Measurements from ENCODE around the gene ETS2. TPM values are rescaled to one million over a fixed set of nuclear protein-coding genes. Genes with fewer than 3 reads are reported as not detected.

ETS2 gene
- total and polyA plus RNA-seq, 2 of the 8 experiments (the other 6 are each of a cell fraction or from before 2014, with no cell fraction given) = 11.0 to 45.1 TPM

- FAIRE-seq = no peak
- 84% methylated on average over 8 of the region's 8 CpGs; no CpG with 5 or more reads in 1 of the 2 experiments for WGBS, 2 experiments (ENCODE audit: extremely low coverage in 1 of 2, insufficient coverage in 1 of 2, insufficient read length in 1 of 2, insufficient replicate concordance in 2 of 2, low coverage in 1 of 2, low lambda C conversion rate in 2 of 2, missing lambda C conversion rate in 1 of 2)
- no peak for TF ChIP-seq ATF3 (IDR thresholded peaks at IDR 0.05; ENCODE audit: insufficient read depth, low read depth, low read length)
- no peak for TF ChIP-seq RFX5 (IDR thresholded peaks at IDR 0.05; ENCODE audit: borderline replicate concordance, low read depth, low read length)
- TF ChIP-seq GTF2F1 (IDR thresholded peaks at IDR 0.05; ENCODE audit: borderline replicate concordance, low read depth, low read length) = no peak
- TF ChIP-seq TEAD4 (IDR thresholded peaks at IDR 0.05; ENCODE audit: low read depth, low read length) = no peak
- TF ChIP-seq RXRA (IDR thresholded peaks at IDR 0.05; ENCODE audit: insufficient read depth, low read depth, low read length) = no peak
- no peak for TF ChIP-seq JUN (IDR thresholded peaks at IDR 0.05; ENCODE audit: low read depth, low read length)
- TF ChIP-seq BRCA1 (IDR thresholded peaks at IDR 0.05; ENCODE audit: low read depth, low read length) = no peak
- TF ChIP-seq POLR2A (IDR thresholded peaks at IDR 0.05; ENCODE audit: control extremely low read depth in 1 of 2, low read depth in 2 of 2, low read length in 2 of 2) = no peak
- no peak for TF ChIP-seq SIX5 (IDR thresholded peaks at IDR 0.05; ENCODE audit: low read depth, low read length)
- no peak for TF ChIP-seq POLR2AphosphoS5 (IDR thresholded peaks at IDR 0.05; ENCODE audit: low read depth, low read length)
- no peak for TF ChIP-seq GABPA (IDR thresholded peaks at IDR 0.05; ENCODE audit: borderline replicate concordance, insufficient read depth, low read length)
- TF ChIP-seq SUZ12 (IDR thresholded peaks at IDR 0.05; ENCODE audit: low read length) = no peak
- TF ChIP-seq CHD1 (IDR thresholded peaks at IDR 0.05; ENCODE audit: low read depth, low read length) = no peak
- no peak for TF ChIP-seq BACH1 (IDR thresholded peaks at IDR 0.05; ENCODE audit: low read length)
These were observed 52.5 kb downstream of the ETS2 start for GRCh38 chr21:38858026-38858811.

More at GRCh38 chr21:38858026-38858811, 52.5 kb downstream of the ETS2 start:
- no peak overlapping the region for H4K5ac ChIP-seq (ENCODE audit: insufficient read length, low read depth, low read length)
- no peaks in the 10 kb centered on the region for H3K9me3 ChIP-seq (ENCODE audit: insufficient read depth in 2 of 2, low read depth in 1 of 2, low read length in 1 of 2)
- H3K79me1 ChIP-seq (ENCODE audit: low read depth, low read length) = no peaks in the 10 kb centered on the region
- ChIA-PET POLR2A (ENCODE audit: partially characterized antibody) (no interaction called here), CTCF (ENCODE audit: partially characterized antibody) (interaction anchor here (0.6 to 0.9 kb wide), 2 partner anchors 8 to 11 kb away, joined by 3 read pairs; no protein-coding TSS in a partner anchor)
- no peak for DNase-seq (ENCODE audit: low read depth in 1 of 2, low spot score in 2 of 2)
- no peak overlapping the region for H2BK120ac ChIP-seq (replicated peaks; ENCODE audit: low read depth, low read length)
- H2BK12ac ChIP-seq (ENCODE audit: low read depth, low read length) = no peak overlapping the region
- H3K4me1 ChIP-seq (replicated peaks in 1 of 4; ENCODE audit: control insufficient read depth in 3 of 4, insufficient read depth in 4 of 4, low read length in 3 of 4) = no peaks in the 10 kb centered on the region
- no peak overlapping the region for H2BK20ac ChIP-seq (ENCODE audit: low read length)
- H3K23me2 ChIP-seq (ENCODE audit: low read depth, low read length) = no peaks in the 10 kb centered on the region
- H3K9ac ChIP-seq (replicated peaks in 1 of 4; ENCODE audit: extremely low read depth in 1 of 4, low read depth in 3 of 4, low read length in 3 of 4) = no peak overlapping the region
- no peaks in the 10 kb centered on the region for H3K36me3 ChIP-seq (ENCODE audit: control insufficient read depth in 2 of 4, insufficient read depth in 4 of 4, low read length in 3 of 4)
- no peak overlapping the region for H3K4me3 ChIP-seq (ENCODE audit: extremely low read depth in 1 of 4, insufficient read depth in 2 of 4, low read depth in 3 of 4, low read length in 4 of 4)
- H3K27ac ChIP-seq (ENCODE audit: low read depth, low read length) = no peak overlapping the region
- H2AFZ ChIP-seq (ENCODE audit: low read length) = no peak overlapping the region
- H3K27me3 ChIP-seq (replicated peaks in 1 of 4; ENCODE audit: control insufficient read depth in 3 of 4, extremely low read depth in 1 of 4, insufficient read depth in 3 of 4, low read length in 3 of 4) = no peaks in the 10 kb centered on the region
- no peaks in the 10 kb centered on the region for H3K79me2 ChIP-seq (ENCODE audit: control insufficient read depth in 1 of 2, insufficient read depth in 2 of 2, low read length in 2 of 2)
- H2AK5ac ChIP-seq (ENCODE audit: low read depth, low read length) = no peak overlapping the region
- H4K8ac ChIP-seq (ENCODE audit: extremely low read depth, insufficient read depth, low read length) = no peak overlapping the region
- no peak overlapping the region for H3K4ac ChIP-seq (replicated peaks; ENCODE audit: insufficient read length, low read depth, low read length)
- H2BK5ac ChIP-seq (ENCODE audit: low read depth, low read length) = no peak overlapping the region
- no peak overlapping the region for H3K56ac ChIP-seq (replicated peaks; ENCODE audit: insufficient read length, low read depth, low read length)
- no peak overlapping the region for H4K91ac ChIP-seq (replicated peaks; ENCODE audit: insufficient read length, low read length)
- no peak overlapping the region for H3K4me2 ChIP-seq (ENCODE audit: insufficient read depth in 1 of 2, low read depth in 2 of 2, low read length in 2 of 2)
- no peak overlapping the region for H2BK15ac ChIP-seq (ENCODE audit: low read length)
- H3K14ac ChIP-seq (ENCODE audit: insufficient read length) = no peak overlapping the region
- no peaks in the 10 kb centered on the region for H4K20me1 ChIP-seq (replicated peaks in 1 of 2; ENCODE audit: control insufficient read depth in 1 of 2, insufficient read depth in 2 of 2, low read length in 2 of 2)
- no peak overlapping the region for H3K18ac ChIP-seq (ENCODE audit: extremely low read depth, low read length)
- H3K23ac ChIP-seq (ENCODE audit: insufficient read length) = no peak overlapping the region
